HepG2 (cell line): ENCODE data around the gene KIF1C. TPM values are rescaled to one million over a fixed set of nuclear protein-coding genes. Genes with fewer than 3 reads are reported as not detected.

Source experiments
- CBX1 ChIP-seq: IDR thresholded peaks from one replicate; pipeline ENCODE4 v1.6.1; 2016; ENCODE audit warnings: antibody characterized with exemption, low read depth
- CEBPG ChIP-seq: IDR thresholded peaks from 2 replicates; pipeline ENCODE4 v1.6.1; 2016
- CENPT ChIP-seq: sonication (generic); formaldehyde crosslinking; IDR thresholded peaks from 2 replicates; pipeline ENCODE4 v1.8.0; 2022; ENCODE audit warnings: low read depth, mild to moderate bottlenecking, moderate library complexity, missing genetic modification reagents
- HDAC6 ChIP-seq: fragments of 200-600 bp; sonication (generic); IDR thresholded peaks from 2 replicates; pipeline ENCODE4 v1.7.0; 2017; ENCODE audit warnings: mild to moderate bottlenecking, antibody characterized with exemption, low read length, low read depth
- PHF8 ChIP-seq: sonication (generic); formaldehyde crosslinking; IDR thresholded peaks from 2 replicates; pipeline ENCODE4 v1.5.0; 2020; ENCODE audit warnings: missing genetic modification reagents
- SIX4 ChIP-seq: sonication (generic); formaldehyde crosslinking; IDR thresholded peaks from 2 replicates; pipeline ENCODE4 v1.4.0; 2020; ENCODE audit warnings: missing genetic modification reagents
- ZKSCAN1 ChIP-seq: fragments of 150-350 bp; IDR thresholded peaks from 2 replicates; pipeline ENCODE4 v1.6.1; 2014; ENCODE audit warnings: low read length
- ZNF317 ChIP-seq: sonication (generic); formaldehyde crosslinking; IDR thresholded peaks from 2 replicates; pipeline ENCODE4 v1.5.0; 2020; ENCODE audit warnings: mild to moderate bottlenecking, missing genetic modification reagents
- polyA plus RNA-seq, 8 experiments: library from polyadenylated mRNA; depleted of rRNA in 3 of 8; stranded (reverse) in 7 of 8; unstranded in 1 of 8; fragments of >200 nt; fragmentation: Illumina TruSeq in 4 of 8; extraction: Trizol in 4 of 8; gene quantifications; 2 replicates each; pipeline versions ENCODE4 v1.2.1 to v1.2.3, GENCODE V29; 2011 to 2016; ENCODE audit warnings: low read depth in 4 of 8, missing spikeins in 1 of 8, mixed read lengths in 1 of 8; ENCODE audit not compliant: insufficient read depth in 1 of 8
- total RNA-seq, 5 experiments: library from RNA; depleted of rRNA; stranded (reverse); fragments of >200 nt; fragmentation: Illumina TruSeq; extraction: Trizol; gene quantifications; 2 replicates each; pipeline ENCODE4 v1.2.3, GENCODE V29; 2016; ENCODE audit warnings: low read depth in 1 of 5
- TF ChIP-seq, protein P1 (sequence below): sonication (generic); formaldehyde crosslinking; IDR thresholded peaks from 2 replicates; pipeline ENCODE4 v1.5.0; 2020; ENCODE audit warnings: mild to moderate bottlenecking, missing genetic modification reagents, borderline replicate concordance
- TF ChIP-seq, protein P2 (sequence below): sonication (generic); formaldehyde crosslinking; IDR thresholded peaks from 2 replicates; pipeline ENCODE4 v1.5.0; 2020; ENCODE audit warnings: mild to moderate bottlenecking, missing genetic modification reagents
- TF ChIP-seq, protein P3 (sequence below): sonication (generic); formaldehyde crosslinking; IDR thresholded peaks from 2 replicates; pipeline ENCODE4 v1.4.0; 2020; ENCODE audit warnings: missing genetic modification reagents
- TF ChIP-seq, protein P4 (sequence below): IDR thresholded peaks from 2 replicates; pipeline ENCODE4 v1.6.1; 2016; ENCODE audit warnings: mild to moderate bottlenecking
- TF ChIP-seq, protein P5 (sequence below): sonication (generic); formaldehyde crosslinking; IDR thresholded peaks from 2 replicates; pipeline ENCODE4 v1.9.0; 2022; ENCODE audit warnings: low read depth, missing genetic modification reagents
- TF ChIP-seq, protein P6 (sequence below): sonication (generic); formaldehyde crosslinking; IDR thresholded peaks from 2 replicates; pipeline ENCODE4 v1.4.0; 2020; ENCODE audit warnings: mild to moderate bottlenecking, missing genetic modification reagents

Gene KIF1C
- total and polyA plus RNA-seq, 2 of the 13 experiments (the other 11 are each of a cell fraction or from before 2014, with no cell fraction given), result 70.0 to 104 TPM

DNA sequence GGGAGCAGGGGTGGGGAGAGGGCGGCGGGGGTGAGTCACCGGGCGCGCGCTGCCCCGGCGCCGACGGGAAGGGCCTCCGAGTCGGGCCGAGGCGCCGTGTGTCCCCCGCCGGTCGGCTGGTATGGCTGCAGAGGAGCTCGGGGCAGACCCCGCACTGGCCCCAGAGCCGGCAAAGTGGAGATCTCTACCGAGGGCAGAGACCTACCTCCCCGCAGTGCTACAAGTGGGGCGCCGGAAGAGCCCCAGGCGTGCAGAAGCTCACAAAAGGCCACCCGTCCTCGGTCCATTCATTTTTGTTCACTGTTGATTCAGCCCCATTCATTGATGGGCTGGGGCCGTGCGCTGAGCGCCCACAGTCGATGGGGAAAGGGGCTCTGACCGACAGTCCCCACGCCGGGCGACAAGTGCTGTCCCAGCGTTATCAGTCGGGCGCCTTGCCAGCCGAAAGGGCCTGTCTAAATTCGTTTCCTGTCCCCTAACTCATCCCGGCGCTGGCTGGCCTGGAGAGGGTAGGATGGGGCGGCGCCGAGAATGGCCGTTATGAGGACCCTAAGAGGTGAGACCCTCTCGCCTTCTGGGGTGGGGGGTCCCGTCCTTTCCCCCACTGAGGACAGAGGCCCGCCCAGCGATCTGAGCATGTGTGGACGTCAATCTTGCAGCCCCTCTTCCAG, 47.5 kb upstream of the KIF1C start (continued):
- TF ChIP-seq, protein P1, sequence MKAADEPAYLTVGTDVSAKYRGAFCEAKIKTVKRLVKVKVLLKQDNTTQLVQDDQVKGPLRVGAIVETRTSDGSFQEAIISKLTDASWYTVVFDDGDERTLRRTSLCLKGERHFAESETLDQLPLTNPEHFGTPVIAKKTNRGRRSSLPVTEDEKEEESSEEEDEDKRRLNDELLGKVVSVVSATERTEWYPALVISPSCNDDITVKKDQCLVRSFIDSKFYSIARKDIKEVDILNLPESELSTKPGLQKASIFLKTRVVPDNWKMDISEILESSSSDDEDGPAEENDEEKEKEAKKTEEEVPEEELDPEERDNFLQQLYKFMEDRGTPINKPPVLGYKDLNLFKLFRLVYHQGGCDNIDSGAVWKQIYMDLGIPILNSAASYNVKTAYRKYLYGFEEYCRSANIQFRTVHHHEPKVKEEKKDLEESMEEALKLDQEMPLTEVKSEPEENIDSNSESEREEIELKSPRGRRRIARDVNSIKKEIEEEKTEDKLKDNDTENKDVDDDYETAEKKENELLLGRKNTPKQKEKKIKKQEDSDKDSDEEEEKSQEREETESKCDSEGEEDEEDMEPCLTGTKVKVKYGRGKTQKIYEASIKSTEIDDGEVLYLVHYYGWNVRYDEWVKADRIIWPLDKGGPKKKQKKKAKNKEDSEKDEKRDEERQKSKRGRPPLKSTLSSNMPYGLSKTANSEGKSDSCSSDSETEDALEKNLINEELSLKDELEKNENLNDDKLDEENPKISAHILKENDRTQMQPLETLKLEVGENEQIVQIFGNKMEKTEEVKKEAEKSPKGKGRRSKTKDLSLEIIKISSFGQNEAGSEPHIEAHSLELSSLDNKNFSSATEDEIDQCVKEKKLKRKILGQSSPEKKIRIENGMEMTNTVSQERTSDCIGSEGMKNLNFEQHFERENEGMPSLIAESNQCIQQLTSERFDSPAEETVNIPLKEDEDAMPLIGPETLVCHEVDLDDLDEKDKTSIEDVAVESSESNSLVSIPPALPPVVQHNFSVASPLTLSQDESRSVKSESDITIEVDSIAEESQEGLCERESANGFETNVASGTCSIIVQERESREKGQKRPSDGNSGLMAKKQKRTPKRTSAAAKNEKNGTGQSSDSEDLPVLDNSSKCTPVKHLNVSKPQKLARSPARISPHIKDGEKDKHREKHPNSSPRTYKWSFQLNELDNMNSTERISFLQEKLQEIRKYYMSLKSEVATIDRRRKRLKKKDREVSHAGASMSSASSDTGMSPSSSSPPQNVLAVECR, result peak; percentile 64; the same call in 1 of the 2 replicates
- TF ChIP-seq CEBPG (CRISPR knock-in tag) (no peak), ZNF317 (CRISPR knock-in tag) (peak; percentile 69; the same call in 1 of the 2 replicates), SIX4 (no peak), CENPT (CRISPR knock-in tag) (peak; percentile 37; the same call in 1 of the 2 replicates), HDAC6 (no peak), PHF8 (CRISPR knock-in tag) (no peak; the same call in 1 of the 2 replicates), CBX1 (no peak), ZKSCAN1 (no peak)
- TF ChIP-seq, protein P2, sequence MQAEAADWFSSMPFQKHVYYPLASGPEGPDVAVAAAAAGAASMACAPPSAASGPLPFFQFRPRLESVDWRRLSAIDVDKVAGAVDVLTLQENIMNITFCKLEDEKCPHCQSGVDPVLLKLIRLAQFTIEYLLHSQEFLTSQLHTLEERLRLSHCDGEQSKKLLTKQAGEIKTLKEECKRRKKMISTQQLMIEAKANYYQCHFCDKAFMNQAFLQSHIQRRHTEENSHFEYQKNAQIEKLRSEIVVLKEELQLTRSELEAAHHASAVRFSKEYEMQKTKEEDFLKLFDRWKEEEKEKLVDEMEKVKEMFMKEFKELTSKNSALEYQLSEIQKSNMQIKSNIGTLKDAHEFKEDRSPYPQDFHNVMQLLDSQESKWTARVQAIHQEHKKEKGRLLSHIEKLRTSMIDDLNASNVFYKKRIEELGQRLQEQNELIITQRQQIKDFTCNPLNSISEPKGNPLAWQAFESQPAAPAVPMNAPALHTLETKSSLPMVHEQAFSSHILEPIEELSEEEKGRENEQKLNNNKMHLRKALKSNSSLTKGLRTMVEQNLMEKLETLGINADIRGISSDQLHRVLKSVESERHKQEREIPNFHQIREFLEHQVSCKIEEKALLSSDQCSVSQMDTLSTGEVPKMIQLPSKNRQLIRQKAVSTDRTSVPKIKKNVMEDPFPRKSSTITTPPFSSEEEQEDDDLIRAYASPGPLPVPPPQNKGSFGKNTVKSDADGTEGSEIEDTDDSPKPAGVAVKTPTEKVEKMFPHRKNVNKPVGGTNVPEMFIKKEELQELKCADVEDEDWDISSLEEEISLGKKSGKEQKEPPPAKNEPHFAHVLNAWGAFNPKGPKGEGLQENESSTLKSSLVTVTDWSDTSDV, result 0 out of 2 replicates have a peak, but pooled peaks have one; percentile 22
- TF ChIP-seq, protein P3, sequence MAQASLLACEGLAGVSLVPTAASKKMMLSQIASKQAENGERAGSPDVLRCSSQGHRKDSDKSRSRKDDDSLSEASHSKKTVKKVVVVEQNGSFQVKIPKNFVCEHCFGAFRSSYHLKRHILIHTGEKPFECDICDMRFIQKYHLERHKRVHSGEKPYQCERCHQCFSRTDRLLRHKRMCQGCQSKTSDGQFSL (CRISPR knock-in tag), result no peak
- TF ChIP-seq, protein P4, sequence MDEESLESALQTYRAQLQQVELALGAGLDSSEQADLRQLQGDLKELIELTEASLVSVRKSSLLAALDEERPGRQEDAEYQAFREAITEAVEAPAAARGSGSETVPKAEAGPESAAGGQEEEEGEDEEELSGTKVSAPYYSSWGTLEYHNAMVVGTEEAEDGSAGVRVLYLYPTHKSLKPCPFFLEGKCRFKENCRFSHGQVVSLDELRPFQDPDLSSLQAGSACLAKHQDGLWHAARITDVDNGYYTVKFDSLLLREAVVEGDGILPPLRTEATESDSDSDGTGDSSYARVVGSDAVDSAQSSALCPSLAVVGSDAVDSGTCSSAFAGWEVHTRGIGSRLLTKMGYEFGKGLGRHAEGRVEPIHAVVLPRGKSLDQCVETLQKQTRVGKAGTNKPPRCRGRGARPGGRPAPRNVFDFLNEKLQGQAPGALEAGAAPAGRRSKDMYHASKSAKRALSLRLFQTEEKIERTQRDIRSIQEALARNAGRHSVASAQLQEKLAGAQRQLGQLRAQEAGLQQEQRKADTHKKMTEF, result no peak; the same call in none of the 2 replicates
- TF ChIP-seq, protein P5, sequence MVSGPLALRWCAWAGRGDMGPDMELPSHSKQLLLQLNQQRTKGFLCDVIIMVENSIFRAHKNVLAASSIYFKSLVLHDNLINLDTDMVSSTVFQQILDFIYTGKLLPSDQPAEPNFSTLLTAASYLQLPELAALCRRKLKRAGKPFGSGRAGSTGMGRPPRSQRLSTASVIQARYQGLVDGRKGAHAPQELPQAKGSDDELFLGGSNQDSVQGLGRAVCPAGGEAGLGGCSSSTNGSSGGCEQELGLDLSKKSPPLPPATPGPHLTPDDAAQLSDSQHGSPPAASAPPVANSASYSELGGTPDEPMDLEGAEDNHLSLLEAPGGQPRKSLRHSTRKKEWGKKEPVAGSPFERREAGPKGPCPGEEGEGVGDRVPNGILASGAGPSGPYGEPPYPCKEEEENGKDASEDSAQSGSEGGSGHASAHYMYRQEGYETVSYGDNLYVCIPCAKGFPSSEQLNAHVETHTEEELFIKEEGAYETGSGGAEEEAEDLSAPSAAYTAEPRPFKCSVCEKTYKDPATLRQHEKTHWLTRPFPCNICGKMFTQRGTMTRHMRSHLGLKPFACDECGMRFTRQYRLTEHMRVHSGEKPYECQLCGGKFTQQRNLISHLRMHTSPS, result no peak
- TF ChIP-seq, protein P6, sequence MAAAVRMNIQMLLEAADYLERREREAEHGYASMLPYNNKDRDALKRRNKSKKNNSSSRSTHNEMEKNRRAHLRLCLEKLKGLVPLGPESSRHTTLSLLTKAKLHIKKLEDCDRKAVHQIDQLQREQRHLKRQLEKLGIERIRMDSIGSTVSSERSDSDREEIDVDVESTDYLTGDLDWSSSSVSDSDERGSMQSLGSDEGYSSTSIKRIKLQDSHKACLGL, result peak; percentile 78
